Posterior cingulate gyrus (tissue), 11 donors: ENCODE data around the gene SENP5.
"Not testable (repeated sequence)": the region's sequence is repeated elsewhere in the genome, so short reads cannot be mapped to it uniquely, and the experiment has no call there.

Source experiments
- DNase-seq, 10 donors: peaks; one replicate each; pipeline versions ENCODE4 v3.0.0 to v3.0.0-alpha.2; 2020 to 2021; ENCODE audit warnings: mixed read lengths in 3 of 10
- intact Hi-C: fragments of 100-400 bp; cut with DNase I; formaldehyde crosslinking; loops from one replicate; pipeline ENCODE4 v1.15.1; 2023

SENP5 gene

GRCh38 chr3:196874511-196875094 lies 6.9 kb downstream of the SENP5 start:
- intact Hi-C loops, DNase-seq: not testable (repeated sequence)

- intact Hi-C loops = no loop called here
- no peak for DNase-seq
Observed at GRCh38 chr3:196875258-196875657, 7.5 kb downstream of the SENP5 start.

- intact Hi-C loops = no loop called here
Observed at GRCh38 chr3:196883361-196883760, 15.6 kb downstream of the SENP5 start.

GRCh38 chr3:196886144-196886543 lies 18.4 kb downstream of the SENP5 start:
- DNase-seq = no peak
- intact Hi-C loops = no loop called here

More at GRCh38 chr3:196883361-196883760, 15.6 kb downstream of the SENP5 start:
- no peak for DNase-seq

GRCh38 chr3:196889844-196890708 lies 22.4 kb downstream of the SENP5 start:
- DNase-seq = no peak
- intact Hi-C loops = no loop called here

- DNase-seq = no peak
- intact Hi-C loops = no loop called here
Observed at GRCh38 chr3:196894557-196895295, 27.0 kb downstream of the SENP5 start.

GRCh38 chr3:196896229-196896628 lies 28.5 kb downstream of the SENP5 start:
- intact Hi-C loops = no loop called here
- DNase-seq = no peak

GRCh38 chr3:196901768-196902167 lies 34.0 kb downstream of the SENP5 start:
- intact Hi-C loops = no loop called here
- DNase-seq = no peak

DNA sequence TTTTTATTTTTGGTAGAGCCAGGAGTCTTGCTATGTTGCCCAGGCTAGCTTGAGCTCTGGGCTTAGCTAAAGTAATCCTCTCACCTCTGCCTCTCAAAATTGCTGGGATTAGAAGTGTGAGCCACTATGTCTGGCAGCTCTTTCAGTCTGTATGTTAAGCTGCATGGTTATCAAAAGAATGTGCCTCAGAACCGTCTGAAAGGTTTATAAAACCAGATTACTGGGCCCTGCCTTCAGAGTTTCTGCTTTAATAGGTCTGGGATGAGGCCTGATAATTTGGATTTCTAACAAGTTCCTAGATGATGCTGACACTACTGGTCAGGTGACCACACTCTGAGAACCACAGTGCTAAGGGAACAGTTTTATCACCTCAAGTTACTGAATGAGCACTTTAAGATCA lies 34.6 kb downstream of the SENP5 start:
- intact Hi-C loops = no loop called here
- DNase-seq = no peak

DNA sequence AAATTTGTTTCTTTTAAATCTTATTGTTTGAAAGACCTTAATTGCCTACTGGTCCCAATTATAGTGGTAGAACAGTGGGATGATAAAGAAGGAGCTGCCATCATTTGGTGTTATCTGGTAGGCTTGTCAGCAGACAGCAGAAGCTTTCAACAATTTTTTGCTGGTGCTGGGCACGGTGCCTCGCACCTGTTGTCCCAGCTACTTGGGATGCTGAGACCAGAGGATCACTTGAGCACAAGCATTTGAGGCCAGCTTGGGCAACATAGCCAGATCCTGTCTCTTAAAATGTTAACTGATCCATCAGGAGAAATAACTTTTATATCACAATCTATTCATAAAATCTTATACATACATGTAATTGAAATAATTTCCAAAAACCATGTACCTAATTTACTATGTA lies 36.0 kb downstream of the SENP5 start:
- DNase-seq = no peak
- intact Hi-C loops = no loop called here

DNA sequence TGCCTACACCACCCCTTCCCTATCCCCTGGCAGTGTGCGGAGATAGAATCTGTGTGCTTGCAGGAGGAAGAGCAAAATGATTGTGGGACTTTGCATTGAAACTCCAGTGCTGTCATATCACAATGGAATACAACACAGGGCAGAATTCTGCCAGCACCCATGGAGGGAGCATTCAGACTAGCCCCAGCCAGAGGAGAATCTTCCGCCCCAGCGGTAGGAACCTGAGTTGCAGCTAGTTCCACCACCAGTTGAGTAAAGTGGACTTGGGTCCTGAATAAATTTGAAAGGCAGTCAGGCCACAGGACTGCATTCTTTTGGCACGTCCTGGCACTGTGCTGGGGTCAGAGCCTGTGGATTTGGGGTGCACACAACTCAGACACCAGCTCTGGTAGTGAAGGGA lies 47.1 kb downstream of the SENP5 start:
- intact Hi-C loops = no loop called here
- peak in 1 of 10 donors; percentile 35 for DNase-seq

- intact Hi-C loops = no loop called here
- no peak for DNase-seq
Observed at GRCh38 chr3:196915375-196915774, 47.7 kb downstream of the SENP5 start.

- DNase-seq = no peak
- intact Hi-C loops = no loop called here
Observed at GRCh38 chr3:196916221-196916620, 48.5 kb downstream of the SENP5 start.

- intact Hi-C loops = no loop called here
- no peak for DNase-seq
Observed at GRCh38 chr3:196916995-196917394, 49.3 kb downstream of the SENP5 start.

- intact Hi-C loops = no loop called here
- no peak for DNase-seq
Observed at GRCh38 chr3:196918968-196919367, 51.2 kb downstream of the SENP5 start.

GRCh38 chr3:196920733-196921132 lies 53.0 kb downstream of the SENP5 start:
- no peak for DNase-seq
- intact Hi-C loops = no loop called here

- DNase-seq = no peak
- intact Hi-C loops = no loop called here
Observed at GRCh38 chr3:196927571-196928453, 60.1 kb downstream of the SENP5 start.

GRCh38 chr3:196931157-196931556 lies 63.4 kb downstream of the SENP5 start:
- intact Hi-C loops = no loop called here

DNA sequence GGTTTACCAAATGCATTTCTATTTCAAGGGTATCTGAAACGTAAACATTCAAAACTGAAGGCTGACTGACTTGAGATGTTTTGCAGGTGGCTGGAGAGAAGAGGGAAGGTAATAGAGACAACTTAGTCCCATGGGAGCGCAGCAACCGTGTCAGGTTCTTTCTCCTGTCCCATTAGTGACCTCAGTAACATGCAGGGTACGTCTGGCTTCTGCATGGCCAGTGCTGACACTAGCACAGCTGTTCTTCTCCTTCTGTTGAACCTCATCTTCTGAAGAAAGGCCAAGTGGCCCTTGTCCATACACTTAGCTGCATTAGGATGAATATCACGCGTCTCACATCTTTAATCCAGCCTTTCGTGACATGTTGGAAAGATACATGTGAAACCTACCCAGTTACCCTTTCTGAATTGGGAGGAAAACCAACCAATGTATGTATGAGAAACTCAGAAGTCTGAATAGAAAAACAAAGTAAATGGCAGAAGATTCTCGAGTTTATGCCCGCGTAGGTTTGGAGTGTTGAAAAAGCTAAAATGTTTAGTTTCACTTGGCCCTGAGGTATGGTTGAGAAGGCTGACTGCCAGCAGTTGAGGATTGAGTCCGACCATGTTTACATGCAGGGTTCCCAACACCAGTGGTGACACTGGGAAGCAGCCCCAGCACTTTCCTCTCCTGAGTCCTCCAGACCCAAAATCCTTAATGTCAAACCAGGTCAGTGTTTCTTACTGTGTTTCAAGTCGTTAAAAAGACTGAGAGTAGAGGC lies 64.3 kb downstream of the SENP5 start:
- no peak for DNase-seq

More at GRCh38 chr3:196931157-196931556, 63.4 kb downstream of the SENP5 start:
- DNase-seq = no peak

DNA sequence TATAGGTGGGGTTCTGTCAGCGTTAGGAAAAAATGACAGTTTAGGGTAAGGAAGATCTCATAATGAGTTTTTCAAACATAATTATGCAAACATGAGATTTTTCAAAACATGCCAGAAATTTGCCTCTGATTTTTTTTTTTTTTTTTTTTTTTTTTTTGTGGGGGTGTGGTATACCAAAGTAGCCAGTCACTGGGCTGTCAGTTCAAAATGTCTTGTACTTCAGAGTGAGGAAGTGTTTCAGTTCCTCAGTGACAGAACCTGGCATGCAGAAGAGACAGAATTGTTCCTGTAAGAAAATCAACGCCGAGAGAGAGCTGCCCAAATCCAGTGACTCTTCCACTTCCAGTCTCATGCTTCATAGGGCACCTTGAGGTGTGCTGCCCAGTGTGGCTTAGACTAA lies 64.9 kb downstream of the SENP5 start:
- intact Hi-C loops = no loop called here
- no peak for DNase-seq

More for the DNA sequence above, 64.3 kb downstream of the SENP5 start:
- intact Hi-C loops = no loop called here
